HEK293 (cell line): Measurements from ENCODE around the gene PPP1R27.
A peak's percentile ranks its signal among the peaks of the same experiment; 100 is the strongest.

ENCODE experiments used
- GLIS2 ChIP-seq: fragments of 450-650 bp; formaldehyde crosslinking; IDR thresholded peaks from 2 replicates; pipeline ENCODE4 v1.5.1; 2016; ENCODE audit warnings: missing biosample characterization, missing genetic modification characterization
- INSM2 ChIP-seq: fragments of 450-650 bp; formaldehyde crosslinking; IDR thresholded peaks from 2 replicates; pipeline ENCODE4 v1.5.1; 2016; ENCODE audit warnings: missing biosample characterization, missing genetic modification characterization
- KLF10 ChIP-seq: fragments of 450-650 bp; IDR thresholded peaks from 2 replicates; pipeline ENCODE4 v1.5.1; 2018; ENCODE audit warnings: missing biosample characterization, mild to moderate bottlenecking, missing genetic modification characterization
- MEIS1 ChIP-seq: sonication (generic); formaldehyde crosslinking; IDR thresholded peaks from 2 replicates; pipeline ENCODE4 v1.8.1; 2022; ENCODE audit warnings: missing genetic modification reagents, mild to moderate bottlenecking, borderline replicate concordance
- RBAK ChIP-seq: fragments of 450-650 bp; formaldehyde crosslinking; IDR thresholded peaks from 2 replicates; pipeline ENCODE4 v1.5.1; 2016; ENCODE audit warnings: missing biosample characterization, missing genetic modification characterization
- REPIN1 ChIP-seq: fragments of 450-650 bp; formaldehyde crosslinking; IDR thresholded peaks from 2 replicates; pipeline ENCODE4 v1.5.1; 2017; ENCODE audit warnings: missing biosample characterization, missing genetic modification characterization, low read depth
- TRIM28 ChIP-seq: IDR thresholded peaks from 2 replicates; pipeline ENCODE4 v1.6.1; 2011; ENCODE audit warnings: low read length, control low read depth, borderline replicate concordance
- ZFP69B ChIP-seq: fragments of 450-650 bp; formaldehyde crosslinking; IDR thresholded peaks from 2 replicates; pipeline ENCODE4 v1.5.1; 2016; ENCODE audit warnings: missing biosample characterization, missing genetic modification characterization
- ZNF169 ChIP-seq: fragments of 450-650 bp; formaldehyde crosslinking; IDR thresholded peaks from 2 replicates; pipeline ENCODE4 v1.5.1; 2016; ENCODE audit warnings: missing biosample characterization, missing genetic modification characterization
- ZNF19 ChIP-seq: fragments of 450-650 bp; formaldehyde crosslinking; IDR thresholded peaks from 2 replicates; pipeline ENCODE4; 2016; ENCODE audit warnings: missing biosample characterization, missing genetic modification characterization, low read depth
- ZNF202 ChIP-seq: fragments of 450-650 bp; formaldehyde crosslinking; IDR thresholded peaks from 2 replicates; pipeline ENCODE4 v1.5.1; 2016; ENCODE audit warnings: missing biosample characterization, missing genetic modification characterization, borderline replicate concordance
- ZNF211 ChIP-seq: fragments of 450-650 bp; formaldehyde crosslinking; IDR thresholded peaks from 2 replicates; pipeline ENCODE4 v1.5.1; 2016; ENCODE audit warnings: low read depth, missing biosample characterization, missing genetic modification characterization
- ZNF239 ChIP-seq: fragments of 450-650 bp; formaldehyde crosslinking; IDR thresholded peaks from 2 replicates; pipeline ENCODE4 v1.5.1; 2016; ENCODE audit warnings: missing biosample characterization, missing genetic modification characterization
- ZNF274 ChIP-seq, 2 experiments: fragments of 200-500 bp in 1 of 2; fragments of 450-650 bp in 1 of 2; sonication (Bioruptor generic) in 1 of 2; formaldehyde crosslinking in 1 of 2; IDR thresholded peaks; 2 replicates each; pipeline versions ENCODE4 v1.5.1 to v1.6.1; 2014 to 2016; ENCODE audit warnings: borderline replicate concordance in 1 of 2, inconsistent platforms in 1 of 2, low read length in 1 of 2, missing biosample characterization in 1 of 2, missing genetic modification characterization in 1 of 2
- ZNF292 ChIP-seq: fragments of 450-650 bp; formaldehyde crosslinking; IDR thresholded peaks from 2 replicates; pipeline ENCODE4 v1.5.1; 2016; ENCODE audit warnings: low read depth, missing biosample characterization, missing genetic modification characterization, borderline replicate concordance
- ZNF394 ChIP-seq: fragments of 450-650 bp; formaldehyde crosslinking; IDR thresholded peaks from 2 replicates; pipeline ENCODE4 v1.5.1; 2016; ENCODE audit warnings: missing biosample characterization, missing genetic modification characterization, mild to moderate bottlenecking, moderate library complexity, borderline replicate concordance
- ZNF426 ChIP-seq: fragments of 450-650 bp; formaldehyde crosslinking; IDR thresholded peaks from 2 replicates; pipeline ENCODE4 v1.5.1; 2017; ENCODE audit warnings: missing biosample characterization, missing genetic modification characterization, mild to moderate bottlenecking, inconsistent platforms, moderate library complexity
- ZNF548 ChIP-seq: fragments of 450-650 bp; formaldehyde crosslinking; IDR thresholded peaks from 2 replicates; pipeline ENCODE4 v1.5.1; 2016; ENCODE audit warnings: missing biosample characterization, missing genetic modification characterization
- ZNF777 ChIP-seq: fragments of 450-650 bp; formaldehyde crosslinking; IDR thresholded peaks from 2 replicates; pipeline ENCODE4 v1.5.1; 2017; ENCODE audit warnings: missing biosample characterization, missing genetic modification characterization, borderline replicate concordance
- ZNF843 ChIP-seq: fragments of 450-650 bp; formaldehyde crosslinking; IDR thresholded peaks from 2 replicates; pipeline ENCODE4 v1.5.1; 2016; ENCODE audit warnings: missing biosample characterization, missing genetic modification characterization
- ZSCAN30 ChIP-seq: fragments of 450-650 bp; IDR thresholded peaks from 2 replicates; pipeline ENCODE4 v1.5.1; 2018; ENCODE audit warnings: missing biosample characterization, mild to moderate bottlenecking, missing genetic modification characterization, moderate library complexity
- TF ChIP-seq, protein P1 (sequence below): fragments of 450-650 bp; IDR thresholded peaks from 2 replicates; pipeline ENCODE4 v1.5.1; 2018; ENCODE audit warnings: missing biosample characterization, missing genetic modification characterization
- TF ChIP-seq, protein P2 (sequence below): fragments of 450-650 bp; formaldehyde crosslinking; IDR thresholded peaks from 2 replicates; pipeline ENCODE4 v1.5.1; 2016; ENCODE audit warnings: missing biosample characterization, missing genetic modification characterization
- TF ChIP-seq, protein P3 (sequence below): fragments of 450-650 bp; formaldehyde crosslinking; IDR thresholded peaks from 2 replicates; pipeline ENCODE4 v1.5.1; 2016; ENCODE audit warnings: missing biosample characterization, missing genetic modification characterization
- TF ChIP-seq, protein P4 (sequence below): fragments of 450-650 bp; formaldehyde crosslinking; IDR thresholded peaks from 2 replicates; pipeline ENCODE4 v1.5.1; 2016; ENCODE audit warnings: missing biosample characterization, missing genetic modification characterization, borderline replicate concordance
- TF ChIP-seq, protein P5 (sequence below): fragments of 450-650 bp; formaldehyde crosslinking; IDR thresholded peaks from 2 replicates; pipeline ENCODE4 v1.5.0; 2017; ENCODE audit warnings: missing biosample characterization, missing genetic modification characterization, borderline replicate concordance

Gene PPP1R27

DNA sequence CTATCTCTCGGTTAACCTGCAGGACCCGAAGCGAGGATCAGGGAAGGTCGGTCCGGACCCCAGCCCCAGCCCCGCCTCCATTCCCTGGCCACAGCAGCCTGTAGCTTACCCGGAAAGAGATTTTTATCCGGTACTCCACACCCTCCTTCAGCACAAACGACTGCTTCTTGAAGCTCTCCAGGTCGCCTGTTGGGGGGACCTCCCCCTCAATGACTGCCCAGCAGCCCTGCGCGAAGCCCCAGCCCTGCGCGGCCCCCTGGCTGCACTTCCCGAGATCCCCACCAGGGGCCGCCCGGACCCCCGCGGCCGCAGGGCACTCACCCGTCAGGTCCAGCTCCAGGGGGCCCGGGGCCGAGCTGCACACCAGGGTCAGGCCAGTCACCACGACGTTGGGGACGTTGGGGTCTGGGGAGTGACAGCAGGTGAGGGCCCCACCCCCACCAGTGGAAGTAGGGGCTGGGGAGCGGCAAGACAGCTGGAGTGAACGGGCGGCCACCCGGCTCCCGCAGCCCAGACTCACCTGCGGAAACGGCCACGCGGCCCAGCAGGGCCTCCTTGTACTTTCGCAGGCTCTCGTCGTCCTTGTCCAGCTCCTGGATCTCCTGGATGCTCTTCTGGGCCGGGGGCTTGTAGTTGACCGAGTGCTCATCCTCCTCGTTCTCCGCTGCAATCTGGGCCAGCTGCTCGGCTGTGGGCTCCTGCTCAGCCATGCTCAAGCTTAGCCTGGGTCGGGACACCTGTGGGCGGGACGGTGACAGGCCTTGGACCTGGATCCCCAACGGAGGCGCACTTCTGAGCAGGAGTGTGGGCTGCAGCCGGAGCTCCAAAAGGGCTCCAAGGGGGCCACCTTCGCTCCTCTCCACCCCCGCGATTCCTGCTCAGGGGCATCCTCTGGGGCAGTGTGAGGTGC is 34.6 kb upstream of the PPP1R27 start (continued):
- no peak for TF ChIP-seq ZNF274 (IDR thresholded peaks at IDR 0.05; ENCODE audit: low read length)
- no peak for TF ChIP-seq ZNF274 (tag by site-specific recombination; IDR thresholded peaks at IDR 0.05; ENCODE audit: borderline replicate concordance)
- TF ChIP-seq MEIS1 (CRISPR knock-in tag), result no peak
- TF ChIP-seq ZFP69B (tag by site-specific recombination), result peak; percentile 11
- TF ChIP-seq ZNF169, result no peak
- no peak for TF ChIP-seq RBAK
- peak; percentile 17; the same call in 1 of the 2 replicates for TF ChIP-seq KLF10 (tag by site-specific recombination)
- peak; percentile 96 for TF ChIP-seq GLIS2 (tag by site-specific recombination)
- TF ChIP-seq ZNF202, result no peak
- TF ChIP-seq ZNF426 (tag by site-specific recombination), result no peak
- TF ChIP-seq ZNF843 (tag by site-specific recombination), result peak; percentile 53
- TF ChIP-seq ZNF777, result no peak
- TF ChIP-seq INSM2, result peak; percentile 30
- no peak for TF ChIP-seq TRIM28
- TF ChIP-seq REPIN1 (tag by site-specific recombination), result peak; percentile 75; the same call in 1 of the 2 replicates
- TF ChIP-seq, protein P1, sequence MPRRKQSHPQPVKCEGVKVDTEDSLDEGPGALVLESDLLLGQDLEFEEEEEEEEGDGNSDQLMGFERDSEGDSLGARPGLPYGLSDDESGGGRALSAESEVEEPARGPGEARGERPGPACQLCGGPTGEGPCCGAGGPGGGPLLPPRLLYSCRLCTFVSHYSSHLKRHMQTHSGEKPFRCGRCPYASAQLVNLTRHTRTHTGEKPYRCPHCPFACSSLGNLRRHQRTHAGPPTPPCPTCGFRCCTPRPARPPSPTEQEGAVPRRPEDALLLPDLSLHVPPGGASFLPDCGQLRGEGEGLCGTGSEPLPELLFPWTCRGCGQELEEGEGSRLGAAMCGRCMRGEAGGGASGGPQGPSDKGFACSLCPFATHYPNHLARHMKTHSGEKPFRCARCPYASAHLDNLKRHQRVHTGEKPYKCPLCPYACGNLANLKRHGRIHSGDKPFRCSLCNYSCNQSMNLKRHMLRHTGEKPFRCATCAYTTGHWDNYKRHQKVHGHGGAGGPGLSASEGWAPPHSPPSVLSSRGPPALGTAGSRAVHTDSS (tag by site-specific recombination), result no peak
- no peak for TF ChIP-seq ZNF292 (tag by site-specific recombination)
- TF ChIP-seq, protein P2, sequence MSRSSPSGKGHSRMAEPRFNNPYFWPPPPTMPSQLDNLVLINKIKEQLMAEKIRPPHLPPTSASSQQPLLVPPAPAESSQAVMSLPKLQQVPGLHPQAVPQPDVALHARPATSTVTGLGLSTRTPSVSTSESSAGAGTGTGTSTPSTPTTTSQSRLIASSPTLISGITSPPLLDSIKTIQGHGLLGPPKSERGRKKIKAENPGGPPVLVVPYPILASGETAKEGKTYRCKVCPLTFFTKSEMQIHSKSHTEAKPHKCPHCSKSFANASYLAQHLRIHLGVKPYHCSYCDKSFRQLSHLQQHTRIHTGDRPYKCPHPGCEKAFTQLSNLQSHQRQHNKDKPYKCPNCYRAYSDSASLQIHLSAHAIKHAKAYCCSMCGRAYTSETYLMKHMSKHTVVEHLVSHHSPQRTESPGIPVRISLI (tag by site-specific recombination), result no peak
- TF ChIP-seq, protein P3, sequence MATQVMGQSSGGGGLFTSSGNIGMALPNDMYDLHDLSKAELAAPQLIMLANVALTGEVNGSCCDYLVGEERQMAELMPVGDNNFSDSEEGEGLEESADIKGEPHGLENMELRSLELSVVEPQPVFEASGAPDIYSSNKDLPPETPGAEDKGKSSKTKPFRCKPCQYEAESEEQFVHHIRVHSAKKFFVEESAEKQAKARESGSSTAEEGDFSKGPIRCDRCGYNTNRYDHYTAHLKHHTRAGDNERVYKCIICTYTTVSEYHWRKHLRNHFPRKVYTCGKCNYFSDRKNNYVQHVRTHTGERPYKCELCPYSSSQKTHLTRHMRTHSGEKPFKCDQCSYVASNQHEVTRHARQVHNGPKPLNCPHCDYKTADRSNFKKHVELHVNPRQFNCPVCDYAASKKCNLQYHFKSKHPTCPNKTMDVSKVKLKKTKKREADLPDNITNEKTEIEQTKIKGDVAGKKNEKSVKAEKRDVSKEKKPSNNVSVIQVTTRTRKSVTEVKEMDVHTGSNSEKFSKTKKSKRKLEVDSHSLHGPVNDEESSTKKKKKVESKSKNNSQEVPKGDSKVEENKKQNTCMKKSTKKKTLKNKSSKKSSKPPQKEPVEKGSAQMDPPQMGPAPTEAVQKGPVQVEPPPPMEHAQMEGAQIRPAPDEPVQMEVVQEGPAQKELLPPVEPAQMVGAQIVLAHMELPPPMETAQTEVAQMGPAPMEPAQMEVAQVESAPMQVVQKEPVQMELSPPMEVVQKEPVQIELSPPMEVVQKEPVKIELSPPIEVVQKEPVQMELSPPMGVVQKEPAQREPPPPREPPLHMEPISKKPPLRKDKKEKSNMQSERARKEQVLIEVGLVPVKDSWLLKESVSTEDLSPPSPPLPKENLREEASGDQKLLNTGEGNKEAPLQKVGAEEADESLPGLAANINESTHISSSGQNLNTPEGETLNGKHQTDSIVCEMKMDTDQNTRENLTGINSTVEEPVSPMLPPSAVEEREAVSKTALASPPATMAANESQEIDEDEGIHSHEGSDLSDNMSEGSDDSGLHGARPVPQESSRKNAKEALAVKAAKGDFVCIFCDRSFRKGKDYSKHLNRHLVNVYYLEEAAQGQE (tag by site-specific recombination), result 0 out of 2 replicates have a peak, but pooled peaks have one; percentile 45
- TF ChIP-seq ZSCAN30 (tag by site-specific recombination), result peak; percentile 86
- no peak for TF ChIP-seq ZNF211
- TF ChIP-seq ZNF394, result 0 out of 2 replicates have a peak, but pooled peaks have one; percentile 34
- TF ChIP-seq ZNF19 (tag by site-specific recombination), result no peak
- TF ChIP-seq ZNF548 (tag by site-specific recombination), result no peak
- TF ChIP-seq, protein P4, sequence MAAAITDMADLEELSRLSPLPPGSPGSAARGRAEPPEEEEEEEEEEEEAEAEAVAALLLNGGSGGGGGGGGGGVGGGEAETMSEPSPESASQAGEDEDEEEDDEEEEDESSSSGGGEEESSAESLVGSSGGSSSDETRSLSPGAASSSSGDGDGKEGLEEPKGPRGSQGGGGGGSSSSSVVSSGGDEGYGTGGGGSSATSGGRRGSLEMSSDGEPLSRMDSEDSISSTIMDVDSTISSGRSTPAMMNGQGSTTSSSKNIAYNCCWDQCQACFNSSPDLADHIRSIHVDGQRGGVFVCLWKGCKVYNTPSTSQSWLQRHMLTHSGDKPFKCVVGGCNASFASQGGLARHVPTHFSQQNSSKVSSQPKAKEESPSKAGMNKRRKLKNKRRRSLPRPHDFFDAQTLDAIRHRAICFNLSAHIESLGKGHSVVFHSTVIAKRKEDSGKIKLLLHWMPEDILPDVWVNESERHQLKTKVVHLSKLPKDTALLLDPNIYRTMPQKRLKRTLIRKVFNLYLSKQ (tag by site-specific recombination), result no peak
- no peak for TF ChIP-seq ZNF239 (tag by site-specific recombination)
- TF ChIP-seq, protein P5, sequence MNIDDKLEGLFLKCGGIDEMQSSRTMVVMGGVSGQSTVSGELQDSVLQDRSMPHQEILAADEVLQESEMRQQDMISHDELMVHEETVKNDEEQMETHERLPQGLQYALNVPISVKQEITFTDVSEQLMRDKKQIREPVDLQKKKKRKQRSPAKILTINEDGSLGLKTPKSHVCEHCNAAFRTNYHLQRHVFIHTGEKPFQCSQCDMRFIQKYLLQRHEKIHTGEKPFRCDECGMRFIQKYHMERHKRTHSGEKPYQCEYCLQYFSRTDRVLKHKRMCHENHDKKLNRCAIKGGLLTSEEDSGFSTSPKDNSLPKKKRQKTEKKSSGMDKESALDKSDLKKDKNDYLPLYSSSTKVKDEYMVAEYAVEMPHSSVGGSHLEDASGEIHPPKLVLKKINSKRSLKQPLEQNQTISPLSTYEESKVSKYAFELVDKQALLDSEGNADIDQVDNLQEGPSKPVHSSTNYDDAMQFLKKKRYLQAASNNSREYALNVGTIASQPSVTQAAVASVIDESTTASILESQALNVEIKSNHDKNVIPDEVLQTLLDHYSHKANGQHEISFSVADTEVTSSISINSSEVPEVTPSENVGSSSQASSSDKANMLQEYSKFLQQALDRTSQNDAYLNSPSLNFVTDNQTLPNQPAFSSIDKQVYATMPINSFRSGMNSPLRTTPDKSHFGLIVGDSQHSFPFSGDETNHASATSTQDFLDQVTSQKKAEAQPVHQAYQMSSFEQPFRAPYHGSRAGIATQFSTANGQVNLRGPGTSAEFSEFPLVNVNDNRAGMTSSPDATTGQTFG (tag by site-specific recombination), result no peak
